Measurements from ENCODE around the gene ATP1A2.
"Not testable (repeated sequence)": the region's sequence is repeated elsewhere in the genome, so short reads cannot be mapped to it uniquely, and the experiment has no call there.

Gene ATP1A2

GRCh38 chr1:160099716-160100375 is 15.7 kb upstream of the ATP1A2 start:
- no peak for DNase-seq (ENCODE audit: low read depth in 3 of 3, low spot score in 1 of 3)

GRCh38 chr1:160101037-160101716 is 14.4 kb upstream of the ATP1A2 start:
- peak; percentile 36 to 56 (median 48) for DNase-seq (ENCODE audit: low read depth in 3 of 3, low spot score in 1 of 3)

GRCh38 chr1:160101717-160102522 is 13.6 kb upstream of the ATP1A2 start:
- DNase-seq (ENCODE audit: low read depth in 3 of 3, low spot score in 1 of 3) = no peak

- no peak for DNase-seq (ENCODE audit: low read depth in 3 of 3, low spot score in 1 of 3)
Measured at GRCh38 chr1:160103658-160104408, 11.7 kb upstream of the ATP1A2 start.

- no peak for DNase-seq (ENCODE audit: low read depth in 3 of 3, low spot score in 1 of 3)
Measured at GRCh38 chr1:160104486-160104885, 11.1 kb upstream of the ATP1A2 start.

GRCh38 chr1:160105155-160105554 is 10.4 kb upstream of the ATP1A2 start:
- DNase-seq (ENCODE audit: low read depth in 3 of 3, low spot score in 1 of 3) = no peak

- DNase-seq (ENCODE audit: low read depth in 3 of 3, low spot score in 1 of 3) = no peak
Measured at GRCh38 chr1:160107512-160107911, 8.0 kb upstream of the ATP1A2 start.

GRCh38 chr1:160108888-160109662 is 6.5 kb upstream of the ATP1A2 start:
- DNase-seq (ENCODE audit: low read depth in 3 of 3, low spot score in 1 of 3) = no peak

GRCh38 chr1:160109686-160110085 is 5.9 kb upstream of the ATP1A2 start:
- DNase-seq (ENCODE audit: low read depth in 3 of 3, low spot score in 1 of 3) = no peak

GRCh38 chr1:160111462-160111861 is 4.1 kb upstream of the ATP1A2 start:
- not testable (repeated sequence) for DNase-seq (ENCODE audit: low read depth in 3 of 3, low spot score in 1 of 3)

GRCh38 chr1:160112357-160112756 is 3.2 kb upstream of the ATP1A2 start:
- no peak for DNase-seq (ENCODE audit: low read depth in 3 of 3, low spot score in 1 of 3)

- DNase-seq (ENCODE audit: low read depth in 3 of 3, low spot score in 1 of 3) = no peak
Measured at GRCh38 chr1:160113407-160113806, 2.2 kb upstream of the ATP1A2 start.

GRCh38 chr1:160114085-160114484 is 1.5 kb upstream of the ATP1A2 start:
- no peak for DNase-seq (ENCODE audit: low read depth in 3 of 3, low spot score in 1 of 3)

- no peak for DNase-seq (ENCODE audit: low read depth in 3 of 3, low spot score in 1 of 3)
Measured at GRCh38 chr1:160116283-160117147, 956 bp downstream of the ATP1A2 start.

GRCh38 chr1:160117300-160117699 is 1.7 kb downstream of the ATP1A2 start:
- DNase-seq (ENCODE audit: low read depth in 3 of 3, low spot score in 1 of 3) = no peak

GRCh38 chr1:160117709-160118183 is 2.2 kb downstream of the ATP1A2 start:
- DNase-seq (ENCODE audit: low read depth in 3 of 3, low spot score in 1 of 3) = no peak

- no peak for DNase-seq (ENCODE audit: low read depth in 3 of 3, low spot score in 1 of 3)
Measured at GRCh38 chr1:160118928-160119327, 3.4 kb downstream of the ATP1A2 start.

GRCh38 chr1:160120797-160121196 is 5.2 kb downstream of the ATP1A2 start:
- DNase-seq (ENCODE audit: low read depth in 3 of 3, low spot score in 1 of 3) = no peak

GRCh38 chr1:160121388-160121787 is 5.8 kb downstream of the ATP1A2 start:
- no peak for DNase-seq (ENCODE audit: low read depth in 3 of 3, low spot score in 1 of 3)
